GM12878 (cell line): ENCODE results near the gene LIMS1. TPM values are rescaled to one million over a fixed set of nuclear protein-coding genes. Genes with fewer than 3 reads are reported as not detected.
A peak's percentile ranks its signal among the peaks of the same experiment; 100 is the strongest.

Experiments used
- FOS ChIP-seq: IDR thresholded peaks from 3 replicates; pipeline ENCODE4 v1.6.1; 2011; ENCODE audit warnings: borderline replicate concordance; ENCODE audit not compliant: insufficient read length; ENCODE audit errors: extremely low read depth
- JUND ChIP-seq: IDR thresholded peaks from 2 replicates; pipeline ENCODE4 v1.6.1; 2012; ENCODE audit warnings: low read depth, mild to moderate bottlenecking, low read length, improper control_type of control experiment, moderate library complexity
- LARP7 ChIP-seq: fragments of 450-650 bp; IDR thresholded peaks from 2 replicates; pipeline ENCODE4 v1.6.1; 2017; ENCODE audit warnings: mild to moderate bottlenecking
- MEF2A ChIP-seq: IDR thresholded peaks from 2 replicates; pipeline ENCODE4 v1.6.1; 2011; ENCODE audit warnings: low read depth, mild to moderate bottlenecking, low read length, moderate library complexity; ENCODE audit not compliant: insufficient read depth
- MYC ChIP-seq: IDR thresholded peaks from 2 replicates; pipeline ENCODE4 v1.6.1; 2011; ENCODE audit warnings: mild to moderate bottlenecking, low read length, moderate library complexity, inconsistent platforms; ENCODE audit not compliant: insufficient read depth, insufficient replicate concordance, insufficient read length, severe bottlenecking
- NBN ChIP-seq: fragments of 450-650 bp; IDR thresholded peaks from 2 replicates; pipeline ENCODE4 v1.6.1; 2016
- PAX5 ChIP-seq: IDR thresholded peaks from 2 replicates; pipeline ENCODE4 v1.6.1; 2011; ENCODE audit warnings: low read depth, low read length, borderline replicate concordance
- PAX8 ChIP-seq: fragments of 450-650 bp; IDR thresholded peaks from 2 replicates; pipeline ENCODE4 v1.6.1; 2017; ENCODE audit warnings: mild to moderate bottlenecking, moderate library complexity
- PML ChIP-seq: IDR thresholded peaks from 2 replicates; pipeline ENCODE4 v1.6.1; 2012; ENCODE audit warnings: low read length, inconsistent platforms
- POLR2AphosphoS2 ChIP-seq: IDR thresholded peaks from 2 replicates; pipeline ENCODE4 v1.6.1; 2011; ENCODE audit warnings: low read depth, mild to moderate bottlenecking, low read length, improper control_type of control experiment, moderate library complexity
- POLR2AphosphoS5 ChIP-seq: IDR thresholded peaks from 2 replicates; pipeline ENCODE4 v1.6.1; 2011; ENCODE audit warnings: mild to moderate bottlenecking, low read length, inconsistent platforms
- RBBP5 ChIP-seq: fragments of 200-600 bp; sonication (generic); conservative IDR thresholded peaks from 2 replicates; pipeline ENCODE4 v1.6.1; 2016
- RELA ChIP-seq: fragments of 450-650 bp; IDR thresholded peaks from 2 replicates; pipeline ENCODE4 v1.8.0; 2014; ENCODE audit warnings: borderline replicate concordance; ENCODE audit not compliant: partially characterized antibody
- SMARCA5 ChIP-seq: fragments of 450-650 bp; IDR thresholded peaks from 2 replicates; pipeline ENCODE4 v1.6.1; 2017; ENCODE audit warnings: mild to moderate bottlenecking
- SREBF1 ChIP-seq: IDR thresholded peaks from 2 replicates; pipeline ENCODE4 v1.6.1; 2012; ENCODE audit warnings: mild to moderate bottlenecking, low read length
- ZNF207 ChIP-seq: fragments of 450-650 bp; IDR thresholded peaks from 2 replicates; pipeline ENCODE4 v1.6.1; 2014; ENCODE audit warnings: antibody characterized with exemption, mild to moderate bottlenecking, borderline replicate concordance
- polyA plus RNA-seq, 11 experiments: library from polyadenylated mRNA; depleted of rRNA in 4 of 11; unstranded in 6 of 11; stranded (reverse) in 5 of 11; fragments of >200 nt; fragmentation: Nextera tagmentation in 4 of 11; fragmentation: Illumina TruSeq in 1 of 11; extraction: Ambion mirVana in 4 of 11; extraction: Trizol in 1 of 11; gene quantifications; 1 replicate in 1 of 11; 2 replicates in 10 of 11; pipeline versions ENCODE4 v1.2.1 to v1.2.3, GENCODE V29; 2011 to 2016; ENCODE audit warnings: inconsistent platforms in 2 of 11, missing spikeins in 2 of 11, low read depth in 1 of 11
- total RNA-seq, 4 experiments: library from RNA; depleted of rRNA in 3 of 4; stranded (reverse); fragments of >200 nt in 3 of 4; fragmentation: Illumina TruSeq in 1 of 4; extraction: Trizol in 1 of 4; gene quantifications; 2 replicates each; pipeline versions ENCODE4 v1.2.1 to v1.2.3, GENCODE V29; 2013 to 2021
- TF ChIP-seq, protein P1 (sequence below): IDR thresholded peaks from 2 replicates; pipeline ENCODE4 v1.6.1; 2012; ENCODE audit warnings: mild to moderate bottlenecking, low read depth, low read length
- TF ChIP-seq, protein P2 (sequence below): fragments of 450-650 bp; IDR thresholded peaks from 2 replicates; pipeline ENCODE4 v1.6.1; 2016; ENCODE audit warnings: mild to moderate bottlenecking, moderate library complexity, borderline replicate concordance
- TF ChIP-seq, protein P3 (sequence below): fragments of 150-350 bp; IDR thresholded peaks from 2 replicates; pipeline ENCODE4 v1.6.1; 2014; ENCODE audit warnings: mild to moderate bottlenecking, low read depth, low read length
- TF ChIP-seq, protein P4 (sequence below): IDR thresholded peaks from 2 replicates; pipeline ENCODE4 v1.6.1; 2011; ENCODE audit warnings: borderline replicate concordance, low read depth, mild to moderate bottlenecking, moderate library complexity, low read length; ENCODE audit not compliant: insufficient read depth, poor library complexity, severe bottlenecking

The LIMS1 gene
- total and polyA plus RNA-seq, 10 of the 15 experiments (the other 5 are each of a cell fraction or from before 2014, with no cell fraction given) = 15.7 to 98.1 (median 43.9) TPM

DNA sequence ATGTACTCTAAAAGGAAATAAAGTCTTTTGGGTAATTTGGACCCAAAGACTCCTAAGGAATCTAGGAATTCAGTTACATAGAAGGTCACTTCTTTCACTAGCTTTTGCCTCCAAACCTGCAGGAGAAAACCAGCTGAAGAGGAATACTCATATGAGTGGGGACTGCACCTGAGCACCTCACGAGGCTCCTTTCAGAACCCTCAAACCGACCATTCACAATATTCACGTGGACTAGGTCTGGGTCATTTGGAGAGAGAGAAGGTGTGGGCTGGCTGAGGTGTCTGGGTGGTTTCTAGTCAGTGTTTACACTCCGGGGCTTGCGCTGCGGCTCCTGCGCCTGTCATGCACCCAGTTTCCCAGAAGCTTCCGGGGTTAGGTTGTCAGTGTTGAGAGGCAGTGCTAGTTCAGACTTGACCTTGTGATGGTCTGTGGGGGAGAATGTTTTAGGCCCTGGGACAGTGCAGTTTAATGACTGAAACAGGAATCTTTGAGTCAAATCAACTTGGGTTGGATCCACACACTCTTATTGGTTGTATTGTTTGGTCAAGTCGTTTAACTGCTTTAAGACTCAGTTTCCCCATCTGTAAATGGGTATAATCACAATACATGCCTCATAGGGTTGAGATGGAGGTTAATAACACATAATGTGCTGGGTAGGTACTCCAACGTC, 78.4 kb downstream of the LIMS1 start (continued):
- TF ChIP-seq, protein P1, sequence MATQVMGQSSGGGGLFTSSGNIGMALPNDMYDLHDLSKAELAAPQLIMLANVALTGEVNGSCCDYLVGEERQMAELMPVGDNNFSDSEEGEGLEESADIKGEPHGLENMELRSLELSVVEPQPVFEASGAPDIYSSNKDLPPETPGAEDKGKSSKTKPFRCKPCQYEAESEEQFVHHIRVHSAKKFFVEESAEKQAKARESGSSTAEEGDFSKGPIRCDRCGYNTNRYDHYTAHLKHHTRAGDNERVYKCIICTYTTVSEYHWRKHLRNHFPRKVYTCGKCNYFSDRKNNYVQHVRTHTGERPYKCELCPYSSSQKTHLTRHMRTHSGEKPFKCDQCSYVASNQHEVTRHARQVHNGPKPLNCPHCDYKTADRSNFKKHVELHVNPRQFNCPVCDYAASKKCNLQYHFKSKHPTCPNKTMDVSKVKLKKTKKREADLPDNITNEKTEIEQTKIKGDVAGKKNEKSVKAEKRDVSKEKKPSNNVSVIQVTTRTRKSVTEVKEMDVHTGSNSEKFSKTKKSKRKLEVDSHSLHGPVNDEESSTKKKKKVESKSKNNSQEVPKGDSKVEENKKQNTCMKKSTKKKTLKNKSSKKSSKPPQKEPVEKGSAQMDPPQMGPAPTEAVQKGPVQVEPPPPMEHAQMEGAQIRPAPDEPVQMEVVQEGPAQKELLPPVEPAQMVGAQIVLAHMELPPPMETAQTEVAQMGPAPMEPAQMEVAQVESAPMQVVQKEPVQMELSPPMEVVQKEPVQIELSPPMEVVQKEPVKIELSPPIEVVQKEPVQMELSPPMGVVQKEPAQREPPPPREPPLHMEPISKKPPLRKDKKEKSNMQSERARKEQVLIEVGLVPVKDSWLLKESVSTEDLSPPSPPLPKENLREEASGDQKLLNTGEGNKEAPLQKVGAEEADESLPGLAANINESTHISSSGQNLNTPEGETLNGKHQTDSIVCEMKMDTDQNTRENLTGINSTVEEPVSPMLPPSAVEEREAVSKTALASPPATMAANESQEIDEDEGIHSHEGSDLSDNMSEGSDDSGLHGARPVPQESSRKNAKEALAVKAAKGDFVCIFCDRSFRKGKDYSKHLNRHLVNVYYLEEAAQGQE = 0 out of 2 replicates have a peak, but pooled peaks have one; percentile 44
- TF ChIP-seq, protein P2, sequence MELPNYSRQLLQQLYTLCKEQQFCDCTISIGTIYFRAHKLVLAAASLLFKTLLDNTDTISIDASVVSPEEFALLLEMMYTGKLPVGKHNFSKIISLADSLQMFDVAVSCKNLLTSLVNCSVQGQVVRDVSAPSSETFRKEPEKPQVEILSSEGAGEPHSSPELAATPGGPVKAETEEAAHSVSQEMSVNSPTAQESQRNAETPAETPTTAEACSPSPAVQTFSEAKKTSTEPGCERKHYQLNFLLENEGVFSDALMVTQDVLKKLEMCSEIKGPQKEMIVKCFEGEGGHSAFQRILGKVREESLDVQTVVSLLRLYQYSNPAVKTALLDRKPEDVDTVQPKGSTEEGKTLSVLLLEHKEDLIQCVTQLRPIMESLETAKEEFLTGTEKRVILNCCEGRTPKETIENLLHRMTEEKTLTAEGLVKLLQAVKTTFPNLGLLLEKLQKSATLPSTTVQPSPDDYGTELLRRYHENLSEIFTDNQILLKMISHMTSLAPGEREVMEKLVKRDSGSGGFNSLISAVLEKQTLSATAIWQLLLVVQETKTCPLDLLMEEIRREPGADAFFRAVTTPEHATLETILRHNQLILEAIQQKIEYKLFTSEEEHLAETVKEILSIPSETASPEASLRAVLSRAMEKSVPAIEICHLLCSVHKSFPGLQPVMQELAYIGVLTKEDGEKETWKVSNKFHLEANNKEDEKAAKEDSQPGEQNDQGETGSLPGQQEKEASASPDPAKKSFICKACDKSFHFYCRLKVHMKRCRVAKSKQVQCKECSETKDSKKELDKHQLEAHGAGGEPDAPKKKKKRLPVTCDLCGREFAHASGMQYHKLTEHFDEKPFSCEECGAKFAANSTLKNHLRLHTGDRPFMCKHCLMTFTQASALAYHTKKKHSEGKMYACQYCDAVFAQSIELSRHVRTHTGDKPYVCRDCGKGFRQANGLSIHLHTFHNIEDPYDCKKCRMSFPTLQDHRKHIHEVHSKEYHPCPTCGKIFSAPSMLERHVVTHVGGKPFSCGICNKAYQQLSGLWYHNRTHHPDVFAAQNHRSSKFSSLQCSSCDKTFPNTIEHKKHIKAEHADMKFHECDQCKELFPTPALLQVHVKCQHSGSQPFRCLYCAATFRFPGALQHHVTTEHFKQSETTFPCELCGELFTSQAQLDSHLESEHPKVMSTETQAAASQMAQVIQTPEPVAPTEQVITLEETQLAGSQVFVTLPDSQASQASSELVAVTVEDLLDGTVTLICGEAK = 0 out of 2 replicates have a peak, but pooled peaks have one; percentile 51
- no peak; the same call in 1 of the 2 replicates for TF ChIP-seq PML
- TF ChIP-seq MEF2A = peak; percentile 34; the same call in 1 of the 2 replicates
- TF ChIP-seq FOS = no peak
- peak; percentile 52; the same call in 1 of the 2 replicates for TF ChIP-seq JUND
- TF ChIP-seq PAX5 = peak; percentile 97
- no peak for TF ChIP-seq PAX8
- no peak for TF ChIP-seq POLR2AphosphoS2
- no peak for TF ChIP-seq RELA
- no peak for TF ChIP-seq MYC
- TF ChIP-seq NBN = peak; percentile 92
- TF ChIP-seq ZNF207 = peak; percentile 69; the same call in 1 of the 2 replicates
- 0 out of 2 replicates have a peak, but pooled peaks have one; percentile 33 for TF ChIP-seq LARP7
- no peak for TF ChIP-seq POLR2AphosphoS5
- TF ChIP-seq RBBP5 = no peak
- TF ChIP-seq SREBF1 = no peak
- TF ChIP-seq, protein P3, sequence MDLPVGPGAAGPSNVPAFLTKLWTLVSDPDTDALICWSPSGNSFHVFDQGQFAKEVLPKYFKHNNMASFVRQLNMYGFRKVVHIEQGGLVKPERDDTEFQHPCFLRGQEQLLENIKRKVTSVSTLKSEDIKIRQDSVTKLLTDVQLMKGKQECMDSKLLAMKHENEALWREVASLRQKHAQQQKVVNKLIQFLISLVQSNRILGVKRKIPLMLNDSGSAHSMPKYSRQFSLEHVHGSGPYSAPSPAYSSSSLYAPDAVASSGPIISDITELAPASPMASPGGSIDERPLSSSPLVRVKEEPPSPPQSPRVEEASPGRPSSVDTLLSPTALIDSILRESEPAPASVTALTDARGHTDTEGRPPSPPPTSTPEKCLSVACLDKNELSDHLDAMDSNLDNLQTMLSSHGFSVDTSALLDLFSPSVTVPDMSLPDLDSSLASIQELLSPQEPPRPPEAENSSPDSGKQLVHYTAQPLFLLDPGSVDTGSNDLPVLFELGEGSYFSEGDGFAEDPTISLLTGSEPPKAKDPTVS = no peak
- peak; percentile 96 for TF ChIP-seq SMARCA5
- TF ChIP-seq, protein P4, sequence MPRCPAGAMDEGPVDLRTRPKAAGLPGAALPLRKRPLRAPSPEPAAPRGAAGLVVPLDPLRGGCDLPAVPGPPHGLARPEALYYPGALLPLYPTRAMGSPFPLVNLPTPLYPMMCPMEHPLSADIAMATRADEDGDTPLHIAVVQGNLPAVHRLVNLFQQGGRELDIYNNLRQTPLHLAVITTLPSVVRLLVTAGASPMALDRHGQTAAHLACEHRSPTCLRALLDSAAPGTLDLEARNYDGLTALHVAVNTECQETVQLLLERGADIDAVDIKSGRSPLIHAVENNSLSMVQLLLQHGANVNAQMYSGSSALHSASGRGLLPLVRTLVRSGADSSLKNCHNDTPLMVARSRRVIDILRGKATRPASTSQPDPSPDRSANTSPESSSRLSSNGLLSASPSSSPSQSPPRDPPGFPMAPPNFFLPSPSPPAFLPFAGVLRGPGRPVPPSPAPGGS = peak; percentile 87
